Bone marrow (tissue), 2 donors: ENCODE results near the gene PTCSC3.
"Not testable (repeated sequence)": the region's sequence is repeated elsewhere in the genome, so short reads cannot be mapped to it uniquely, and the experiment has no call there.

ENCODE experiments used
- DNase-seq, 2 donors: peaks; one replicate each; lab custom pipeline; 2025; lab: John Stamatoyannopoulos, UW

The PTCSC3 gene

GRCh38 chr14:36173161-36173560 lies 3.4 kb downstream of the PTCSC3 start:
- DNase-seq, result no peak

GRCh38 chr14:36171607-36172006 lies 4.9 kb downstream of the PTCSC3 start:
- no peak for DNase-seq

- no peak for DNase-seq
Measured at GRCh38 chr14:36167431-36167830, 9.1 kb downstream of the PTCSC3 start.

DNA sequence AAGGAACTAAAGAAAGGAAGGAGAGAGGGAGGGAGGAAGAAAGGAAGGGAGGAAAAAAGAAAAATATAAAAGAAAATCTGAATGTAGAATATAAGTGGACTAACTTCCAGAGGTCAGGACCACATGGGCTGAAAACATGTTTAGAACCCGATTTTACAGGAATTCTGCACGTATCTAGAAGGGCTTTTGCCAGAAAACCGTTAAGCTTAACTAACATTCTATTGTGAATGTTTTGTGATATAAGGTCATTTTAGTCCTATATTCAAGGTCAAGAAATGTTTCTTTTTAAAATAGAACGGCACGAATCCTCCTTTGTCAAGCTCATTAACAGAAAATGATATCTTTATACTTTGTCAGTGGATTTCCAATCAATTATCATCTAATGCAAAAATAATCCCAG lies 13.1 kb downstream of the PTCSC3 start:
- DNase-seq, result no peak

- no peak for DNase-seq
Measured at GRCh38 chr14:36162267-36162666, 14.3 kb downstream of the PTCSC3 start.

- DNase-seq, result no peak
Measured at GRCh38 chr14:36161776-36162175, 14.7 kb downstream of the PTCSC3 start.

GRCh38 chr14:36151335-36151734 lies 25.2 kb downstream of the PTCSC3 start:
- no peak for DNase-seq

GRCh38 chr14:36134038-36134437 lies 42.5 kb downstream of the PTCSC3 start:
- DNase-seq, result no peak

GRCh38 chr14:36132826-36133225 lies 43.7 kb downstream of the PTCSC3 start:
- no peak for DNase-seq

- no peak for DNase-seq
Measured at GRCh38 chr14:36130186-36130585, 46.3 kb downstream of the PTCSC3 start.

GRCh38 chr14:36129181-36129580 lies 47.3 kb downstream of the PTCSC3 start:
- no peak for DNase-seq

DNA sequence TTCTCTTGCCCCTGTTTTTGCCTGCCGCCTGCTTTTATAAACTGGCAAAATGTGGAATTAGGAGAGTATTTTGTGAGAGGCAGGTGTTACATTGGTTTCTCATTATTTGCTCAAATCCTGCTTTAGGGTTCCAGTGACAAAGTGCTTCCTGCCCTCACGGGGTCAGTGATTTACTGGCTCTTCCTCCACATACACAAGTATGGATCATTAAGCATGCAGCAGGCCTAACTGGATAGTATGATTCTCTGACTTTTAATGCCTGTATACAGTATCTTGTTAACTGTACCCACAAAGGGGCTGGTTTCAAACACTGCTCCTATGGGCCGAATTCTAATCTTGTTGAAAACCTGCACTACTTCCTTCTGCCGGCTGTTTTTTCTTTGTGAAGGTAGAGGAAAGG lies 63.2 kb downstream of the PTCSC3 start:
- DNase-seq, result no peak

DNA sequence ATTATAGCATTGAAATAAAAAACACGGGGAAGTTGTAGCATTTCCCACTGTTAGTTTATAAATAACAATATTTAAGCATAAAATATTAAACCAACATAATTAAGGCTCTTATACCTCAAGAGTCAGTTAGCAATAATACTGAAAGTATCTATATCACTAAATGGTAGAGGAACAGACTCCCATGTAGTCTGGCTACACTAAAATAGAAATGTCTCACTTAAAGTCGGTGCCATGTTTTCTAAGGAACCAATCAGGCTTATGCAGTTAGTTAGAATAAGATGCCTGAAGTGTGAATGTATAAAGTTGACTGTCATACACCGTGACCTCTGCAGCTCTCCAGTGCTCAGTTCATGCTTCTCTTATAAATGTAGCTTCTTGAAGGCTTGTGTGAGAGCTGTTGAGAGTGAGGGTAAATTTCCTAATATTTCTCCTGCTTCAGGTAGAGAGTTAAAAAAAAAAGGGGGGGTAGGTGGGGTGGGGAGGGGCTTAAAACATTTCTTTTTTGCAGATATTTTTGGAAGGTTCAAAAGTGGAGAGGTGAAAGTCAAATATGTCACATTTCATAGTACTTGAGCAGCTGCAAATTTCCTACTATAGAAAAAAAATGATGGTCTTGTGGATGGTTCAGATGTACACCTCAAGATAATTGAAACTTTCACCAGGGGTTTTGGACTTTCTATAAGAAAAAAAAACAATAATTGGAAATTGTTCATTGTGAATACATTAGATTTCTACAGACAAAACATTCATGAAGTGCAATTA lies 64.5 kb downstream of the PTCSC3 start:
- DNase-seq, result no peak

DNA sequence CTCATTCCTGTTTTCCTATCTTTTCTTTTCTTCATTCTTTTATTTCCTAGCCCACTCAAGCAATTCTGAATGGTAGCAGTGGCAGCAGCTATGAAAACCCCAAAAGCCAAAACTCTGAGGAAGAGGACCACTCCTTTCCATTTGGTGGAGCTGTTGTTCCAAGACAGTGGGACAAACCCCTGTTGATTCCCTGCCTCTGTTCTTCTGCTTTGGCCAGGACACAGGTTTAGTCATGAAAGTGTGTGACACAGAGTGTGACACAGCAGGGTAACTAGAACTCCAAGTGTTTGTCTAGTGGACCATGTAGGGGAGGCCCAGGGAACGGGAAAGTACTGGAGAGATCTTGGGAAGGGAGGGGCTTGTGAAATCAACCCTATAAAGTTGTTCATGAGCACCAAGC lies 71.1 kb downstream of the PTCSC3 start:
- DNase-seq, result no peak

DNA sequence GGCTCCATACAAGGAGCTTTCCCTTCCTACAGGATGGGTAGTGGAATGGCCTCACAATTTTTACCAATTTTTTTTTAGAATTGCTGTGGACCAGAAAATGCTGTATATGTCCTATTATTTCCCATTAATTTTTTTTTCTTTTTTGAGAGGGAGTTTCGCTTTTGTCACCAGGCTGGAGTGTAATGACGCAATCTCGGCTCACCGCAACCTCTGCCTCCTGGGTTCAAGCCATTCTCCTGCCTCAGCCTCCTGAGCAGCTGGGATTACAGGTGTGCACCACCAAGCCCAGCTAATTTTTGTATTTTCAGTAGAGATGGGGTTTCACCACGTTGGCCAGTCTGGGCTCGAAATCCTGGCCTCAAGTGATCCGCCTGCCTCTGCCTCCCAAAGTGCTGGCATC lies 72.3 kb downstream of the PTCSC3 start:
- DNase-seq, result not testable (repeated sequence)

GRCh38 chr14:36099619-36100018 lies 76.9 kb downstream of the PTCSC3 start:
- no peak for DNase-seq

- no peak for DNase-seq
Measured at GRCh38 chr14:36097356-36097755, 79.2 kb downstream of the PTCSC3 start.

DNA sequence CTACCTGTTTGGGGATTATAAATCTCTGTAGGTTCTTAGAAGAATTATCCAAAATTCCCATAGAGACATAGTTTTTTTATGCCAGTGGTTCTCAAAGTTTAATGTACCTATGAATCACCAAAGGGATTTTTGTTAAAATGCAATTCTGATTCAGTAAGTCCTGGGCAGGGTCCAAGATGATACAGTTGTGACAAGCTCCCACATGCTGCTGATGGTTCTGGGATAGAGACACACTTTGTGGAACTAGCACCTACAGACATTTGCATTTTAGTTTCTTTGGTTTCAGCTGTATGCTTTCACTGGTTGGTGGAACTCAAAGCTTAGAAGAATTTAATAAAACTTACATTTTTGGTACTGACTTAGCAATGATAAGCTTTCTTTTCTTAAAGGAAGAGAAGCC lies 80.4 kb downstream of the PTCSC3 start:
- no peak for DNase-seq

- no peak for DNase-seq
Measured at GRCh38 chr14:36094963-36095362, 81.6 kb downstream of the PTCSC3 start.

GRCh38 chr14:36091096-36091495 lies 85.4 kb downstream of the PTCSC3 start:
- DNase-seq, result no peak

DNA sequence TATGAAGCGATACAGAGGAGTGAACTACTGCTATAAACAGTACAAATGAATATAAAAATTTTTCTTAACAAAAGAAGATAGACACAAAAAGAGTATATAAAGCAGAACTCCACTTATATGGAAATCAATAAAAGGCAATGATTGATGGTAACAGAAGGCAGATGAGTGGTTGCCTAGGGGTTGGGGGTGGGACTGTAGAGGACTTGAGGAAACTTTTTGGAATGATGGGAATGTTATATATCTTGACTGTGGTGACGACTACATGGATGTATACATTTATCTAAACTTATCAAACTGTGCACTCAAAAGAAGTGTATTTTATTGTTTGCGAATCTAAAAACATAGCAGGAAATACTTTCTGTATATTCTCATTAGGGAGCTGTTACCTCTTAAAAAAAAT lies 89.1 kb downstream of the PTCSC3 start:
- DNase-seq, result no peak

- DNase-seq, result no peak
Measured at GRCh38 chr14:36086629-36087395, 89.7 kb downstream of the PTCSC3 start.

GRCh38 chr14:36085861-36086260 lies 90.7 kb downstream of the PTCSC3 start:
- DNase-seq, result no peak
